SK-N-SH treated with all-trans-retinoic acid at 6 μM for 48 hours (cell line): ENCODE measurements around the gene GFPT2.
A peak's percentile ranks its signal among the peaks of the same experiment; 100 is the strongest.

Experiments
- ATAC-seq: fragments of 200-7000 bp; cut with Tn5 transposase; 3 replicates; pipeline ENCODE4 v1.9.1; 2020; ENCODE audit warnings: mild to moderate bottlenecking, moderate library complexity
- ARNTL ChIP-seq: fragments of 450-650 bp; formaldehyde crosslinking; IDR thresholded peaks from 2 replicates; pipeline ENCODE4 v1.5.0; 2020; ENCODE audit warnings: low read depth, mild to moderate bottlenecking, moderate library complexity, borderline replicate concordance
- BACH2 ChIP-seq: fragments of 250-450 bp; sonication (Bioruptor Pico); IDR thresholded peaks from 2 replicates; pipeline ENCODE4 v1.9.0; 2021; ENCODE audit warnings: mild to moderate bottlenecking, borderline replicate concordance
- CSDC2 ChIP-seq: fragments of 250-450 bp; sonication (Bioruptor Pico); IDR thresholded peaks from 2 replicates; pipeline ENCODE4 v1.5.0; 2020; ENCODE audit warnings: mild to moderate bottlenecking, moderate library complexity
- CSRNP3 ChIP-seq: fragments of 250-450 bp; sonication (Bioruptor Pico); IDR thresholded peaks from 2 replicates; pipeline ENCODE4 v1.5.1; 2021; ENCODE audit warnings: mild to moderate bottlenecking, moderate library complexity
- ESRRG ChIP-seq: fragments of 250-450 bp; sonication (Bioruptor Pico); IDR thresholded peaks from 2 replicates; pipeline ENCODE4 v1.6.1; 2021; ENCODE audit warnings: mild to moderate bottlenecking
- OSR1 ChIP-seq: fragments of 250-450 bp; sonication (Bioruptor Pico); IDR thresholded peaks from 2 replicates; pipeline ENCODE4 v1.8.0; 2022; ENCODE audit warnings: moderate library complexity, mild to moderate bottlenecking, inconsistent platforms
- PATZ1 ChIP-seq: fragments of 250-450 bp; sonication (Bioruptor Pico); IDR thresholded peaks from 2 replicates; pipeline ENCODE4 v1.8.0; 2020; ENCODE audit warnings: mild to moderate bottlenecking, moderate library complexity, borderline replicate concordance
- POU6F1 ChIP-seq: fragments of 250-450 bp; sonication (Bioruptor Pico); IDR thresholded peaks from 2 replicates; pipeline ENCODE4 v1.8.0; 2021; ENCODE audit warnings: low read depth, mild to moderate bottlenecking, moderate library complexity, borderline replicate concordance
- RARB ChIP-seq: fragments of 250-450 bp; sonication (Bioruptor Pico); IDR thresholded peaks from 2 replicates; pipeline ENCODE4 v1.8.0; 2021; ENCODE audit warnings: mild to moderate bottlenecking, moderate library complexity
- SNAI2 ChIP-seq: fragments of 250-450 bp; sonication (Bioruptor Pico); IDR thresholded peaks from 2 replicates; pipeline ENCODE4 v1.5.0; 2020; ENCODE audit warnings: mild to moderate bottlenecking, moderate library complexity
- TCF4 ChIP-seq: fragments of 250-450 bp; sonication (Bioruptor Pico); IDR thresholded peaks from 2 replicates; pipeline ENCODE4 v1.8.0; 2021; ENCODE audit warnings: mild to moderate bottlenecking, moderate library complexity, borderline replicate concordance
- TOX ChIP-seq: fragments of 250-450 bp; sonication (Bioruptor Pico); IDR thresholded peaks from 2 replicates; pipeline ENCODE4 v1.8.0; 2021; ENCODE audit warnings: mild to moderate bottlenecking, moderate library complexity, borderline replicate concordance
- ZC3H10 ChIP-seq: fragments of 250-450 bp; sonication (Bioruptor Pico); IDR thresholded peaks from 2 replicates; pipeline ENCODE4 v1.5.1; 2021; ENCODE audit warnings: mild to moderate bottlenecking, moderate library complexity
- ZFP3 ChIP-seq: fragments of 250-450 bp; sonication (Bioruptor Pico); IDR thresholded peaks from 2 replicates; pipeline ENCODE4 v1.5.0; 2020; ENCODE audit warnings: mild to moderate bottlenecking, moderate library complexity
- ZFP30 ChIP-seq: fragments of 450-650 bp; formaldehyde crosslinking; IDR thresholded peaks from 2 replicates; pipeline ENCODE4 v1.5.0; 2022; ENCODE audit warnings: mild to moderate bottlenecking, moderate library complexity
- ZNF565 ChIP-seq: fragments of 450-650 bp; formaldehyde crosslinking; conservative IDR thresholded peaks from 2 replicates; pipeline ENCODE4 v1.5.0; 2020; ENCODE audit warnings: low read depth, mild to moderate bottlenecking, moderate library complexity
- ZNF70 ChIP-seq: fragments of 450-650 bp; formaldehyde crosslinking; IDR thresholded peaks from 2 replicates; pipeline ENCODE4 v1.5.0; 2020; ENCODE audit warnings: mild to moderate bottlenecking, moderate library complexity
- ZNF8 ChIP-seq: fragments of 450-650 bp; formaldehyde crosslinking; IDR thresholded peaks from 2 replicates; pipeline ENCODE4 v1.5.0; 2020; ENCODE audit warnings: mild to moderate bottlenecking, moderate library complexity
- TF ChIP-seq, protein P1 (sequence below): fragments of 250-450 bp; sonication (Bioruptor Pico); IDR thresholded peaks from 2 replicates; pipeline ENCODE4 v1.5.1; 2020; ENCODE audit warnings: low read depth, mild to moderate bottlenecking, moderate library complexity
- TF ChIP-seq, protein P2 (sequence below): fragments of 250-450 bp; sonication (Bioruptor Pico); IDR thresholded peaks from 2 replicates; pipeline ENCODE4 v1.5.0; 2020; ENCODE audit warnings: mild to moderate bottlenecking, moderate library complexity

The GFPT2 gene

DNA sequence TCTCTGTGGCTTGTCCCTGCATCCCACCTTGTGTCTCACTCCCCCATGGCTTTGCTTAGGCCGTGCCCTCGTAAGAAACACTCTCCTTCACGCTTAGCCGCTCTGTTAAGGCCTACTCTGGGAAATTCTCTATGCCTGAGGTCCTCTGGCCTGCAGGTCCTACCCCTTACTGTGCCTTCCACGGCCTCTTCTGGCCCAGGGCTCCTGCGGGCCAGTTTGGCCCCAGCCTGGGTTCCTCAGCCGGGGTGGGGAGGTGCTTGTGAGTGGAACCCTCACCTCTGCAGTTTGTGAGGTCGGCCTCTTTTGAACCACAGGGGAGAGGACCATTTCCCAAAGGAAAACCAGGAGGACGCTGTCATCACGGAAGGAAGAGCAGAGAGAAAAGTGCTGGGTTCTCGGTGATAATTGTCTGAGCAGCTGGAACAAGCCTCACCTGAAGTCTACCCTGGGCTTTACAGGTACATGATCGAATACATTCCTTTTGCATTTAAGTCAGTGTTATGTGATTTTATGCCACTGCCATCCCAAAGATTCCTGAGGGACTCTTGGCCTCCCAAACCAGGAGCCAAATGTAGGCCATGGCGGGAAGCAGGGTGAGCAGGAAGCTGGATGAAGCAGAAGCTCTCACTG is 28.8 kb upstream of the GFPT2 start:
- no peak for ATAC-seq

DNA sequence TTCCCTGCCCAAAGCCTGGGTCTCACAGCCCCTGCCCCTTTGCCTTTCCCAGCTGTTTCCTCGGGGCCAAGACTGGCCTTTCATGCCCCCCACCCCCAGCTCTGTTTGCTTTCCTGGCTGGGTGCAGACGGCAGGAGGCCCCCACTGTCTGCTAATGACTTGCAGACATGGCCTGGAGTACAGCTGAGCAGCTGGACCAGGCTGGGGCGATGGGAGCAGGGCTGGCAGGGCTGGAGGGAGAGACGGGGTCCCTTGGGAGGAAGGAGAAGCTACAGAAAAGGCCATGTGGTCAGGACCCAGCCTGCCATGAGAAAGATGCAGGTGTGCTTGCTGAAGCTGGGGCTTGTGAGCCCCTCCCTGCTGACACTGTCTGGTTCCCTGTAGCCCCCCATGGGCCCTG is 28.3 kb upstream of the GFPT2 start:
- ATAC-seq: no peak
- TF ChIP-seq RARB (CRISPR knock-in tag): no peak
- no peak for TF ChIP-seq ZFP30 (CRISPR knock-in tag)
- TF ChIP-seq TCF4: peak; percentile 34; the same call in 1 of the 2 replicates

More for the DNA sequence above, 28.8 kb upstream of the GFPT2 start:
- TF ChIP-seq ESRRG (no peak), SNAI2 (no peak), CSRNP3 (CRISPR knock-in tag) (no peak), CSDC2 (CRISPR knock-in tag) (no peak), POU6F1 (CRISPR knock-in tag) (no peak), BACH2 (CRISPR knock-in tag) (no peak), ZNF565 (no peak), ZNF70 (no peak), TOX (CRISPR knock-in tag) (no peak), TCF4 (no peak), ZNF8 (CRISPR knock-in tag) (no peak), RARB (CRISPR knock-in tag) (no peak), ARNTL (no peak), ZFP3 (CRISPR knock-in tag) (no peak)
- TF ChIP-seq, protein P1, sequence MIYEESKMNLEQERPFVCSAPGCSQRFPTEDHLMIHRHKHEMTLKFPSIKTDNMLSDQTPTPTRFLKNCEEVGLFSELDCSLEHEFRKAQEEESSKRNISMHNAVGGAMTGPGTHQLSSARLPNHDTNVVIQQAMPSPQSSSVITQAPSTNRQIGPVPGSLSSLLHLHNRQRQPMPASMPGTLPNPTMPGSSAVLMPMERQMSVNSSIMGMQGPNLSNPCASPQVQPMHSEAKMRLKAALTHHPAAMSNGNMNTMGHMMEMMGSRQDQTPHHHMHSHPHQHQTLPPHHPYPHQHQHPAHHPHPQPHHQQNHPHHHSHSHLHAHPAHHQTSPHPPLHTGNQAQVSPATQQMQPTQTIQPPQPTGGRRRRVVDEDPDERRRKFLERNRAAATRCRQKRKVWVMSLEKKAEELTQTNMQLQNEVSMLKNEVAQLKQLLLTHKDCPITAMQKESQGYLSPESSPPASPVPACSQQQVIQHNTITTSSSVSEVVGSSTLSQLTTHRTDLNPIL (CRISPR knock-in tag): no peak
- TF ChIP-seq, protein P2, sequence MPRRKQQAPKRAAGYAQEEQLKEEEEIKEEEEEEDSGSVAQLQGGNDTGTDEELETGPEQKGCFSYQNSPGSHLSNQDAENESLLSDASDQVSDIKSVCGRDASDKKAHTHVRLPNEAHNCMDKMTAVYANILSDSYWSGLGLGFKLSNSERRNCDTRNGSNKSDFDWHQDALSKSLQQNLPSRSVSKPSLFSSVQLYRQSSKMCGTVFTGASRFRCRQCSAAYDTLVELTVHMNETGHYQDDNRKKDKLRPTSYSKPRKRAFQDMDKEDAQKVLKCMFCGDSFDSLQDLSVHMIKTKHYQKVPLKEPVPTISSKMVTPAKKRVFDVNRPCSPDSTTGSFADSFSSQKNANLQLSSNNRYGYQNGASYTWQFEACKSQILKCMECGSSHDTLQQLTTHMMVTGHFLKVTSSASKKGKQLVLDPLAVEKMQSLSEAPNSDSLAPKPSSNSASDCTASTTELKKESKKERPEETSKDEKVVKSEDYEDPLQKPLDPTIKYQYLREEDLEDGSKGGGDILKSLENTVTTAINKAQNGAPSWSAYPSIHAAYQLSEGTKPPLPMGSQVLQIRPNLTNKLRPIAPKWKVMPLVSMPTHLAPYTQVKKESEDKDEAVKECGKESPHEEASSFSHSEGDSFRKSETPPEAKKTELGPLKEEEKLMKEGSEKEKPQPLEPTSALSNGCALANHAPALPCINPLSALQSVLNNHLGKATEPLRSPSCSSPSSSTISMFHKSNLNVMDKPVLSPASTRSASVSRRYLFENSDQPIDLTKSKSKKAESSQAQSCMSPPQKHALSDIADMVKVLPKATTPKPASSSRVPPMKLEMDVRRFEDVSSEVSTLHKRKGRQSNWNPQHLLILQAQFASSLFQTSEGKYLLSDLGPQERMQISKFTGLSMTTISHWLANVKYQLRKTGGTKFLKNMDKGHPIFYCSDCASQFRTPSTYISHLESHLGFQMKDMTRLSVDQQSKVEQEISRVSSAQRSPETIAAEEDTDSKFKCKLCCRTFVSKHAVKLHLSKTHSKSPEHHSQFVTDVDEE (CRISPR knock-in tag): no peak

DNA sequence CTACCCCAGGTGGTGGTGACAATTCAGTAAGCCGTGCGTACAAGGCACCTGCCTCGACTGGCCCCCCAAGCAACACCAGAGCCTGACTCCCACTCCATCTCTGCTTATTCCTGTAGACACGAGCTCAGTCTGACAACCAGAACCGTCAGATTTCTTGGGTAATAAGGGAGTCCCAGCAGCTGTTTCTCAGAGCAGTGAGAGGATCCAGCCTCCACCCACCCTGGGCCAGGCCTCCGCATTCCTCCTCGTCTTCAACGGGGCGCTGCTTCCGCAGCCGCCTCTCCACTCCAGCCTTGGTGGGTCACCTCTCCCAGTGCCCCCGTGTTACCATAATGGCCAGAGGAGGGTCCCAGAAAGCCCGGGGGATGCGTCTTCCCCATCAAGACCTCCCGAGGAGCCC is 27.7 kb upstream of the GFPT2 start:
- no peak for ATAC-seq
- TF ChIP-seq ZC3H10 (CRISPR knock-in tag) (no peak), SNAI2 (no peak), ZFP30 (CRISPR knock-in tag) (no peak), TCF4 (no peak), ZNF8 (CRISPR knock-in tag) (no peak), BACH2 (CRISPR knock-in tag) (no peak), ZFP3 (CRISPR knock-in tag) (no peak), ARNTL (no peak)
- TF ChIP-seq, all 23 proteins: peak for 0

GRCh38 chr5:180380441-180380840 is 27.3 kb upstream of the GFPT2 start:
- ATAC-seq: no peak
- no peak for TF ChIP-seq TOX (CRISPR knock-in tag)
- no peak for TF ChIP-seq PATZ1
- TF ChIP-seq ZC3H10 (CRISPR knock-in tag): no peak
- TF ChIP-seq ZNF8 (CRISPR knock-in tag): no peak
- no peak for TF ChIP-seq OSR1
- TF ChIP-seq ZFP30 (CRISPR knock-in tag): no peak
- TF ChIP-seq, protein P2 (CRISPR knock-in tag): no peak
- TF ChIP-seq SNAI2: no peak
- no peak for TF ChIP-seq ZNF70
- TF ChIP-seq ARNTL: no peak
- TF ChIP-seq TCF4: no peak
- TF ChIP-seq POU6F1 (CRISPR knock-in tag): no peak
- no peak for TF ChIP-seq ZFP3 (CRISPR knock-in tag)
- TF ChIP-seq, all 23 proteins: peak for 0
